GM23248 (cell line): ENCODE data around the gene C19orf12. TPM values are rescaled to one million over a fixed set of nuclear protein-coding genes. Genes with fewer than 3 reads are reported as not detected.

Experiments
- DNase-seq: peaks from one replicate; pipeline ENCODE4 v3.0.0-alpha.2; 2015
- H2AFZ ChIP-seq: fragments of 200-600 bp; sonication (generic); 2 replicates; pipeline ENCODE4 v1.6.1; 2016; ENCODE audit warnings: antibody characterized with exemption
- H3F3A ChIP-seq: fragments of 200-600 bp; sonication (generic); 2 replicates; pipeline ENCODE4 v1.6.1; 2016; ENCODE audit warnings: mild to moderate bottlenecking, antibody characterized with exemption, mixed run types; ENCODE audit not compliant: insufficient read depth
- H3K27ac ChIP-seq: fragments of 200-600 bp; sonication (generic); 2 replicates; pipeline ENCODE4 v1.5.1; 2016; ENCODE audit warnings: mild to moderate bottlenecking
- H3K27me3 ChIP-seq: fragments of 200-600 bp; sonication (generic); replicated peaks from 2 replicates; pipeline ENCODE4 v1.6.1; 2016; ENCODE audit warnings: mild to moderate bottlenecking; ENCODE audit not compliant: insufficient read depth
- H3K36me3 ChIP-seq: fragments of 200-600 bp; sonication (generic); 2 replicates; pipeline ENCODE4 v1.6.1; 2016; ENCODE audit warnings: low read depth, mild to moderate bottlenecking
- H3K4me1 ChIP-seq: fragments of 200-600 bp; sonication (generic); 2 replicates; pipeline ENCODE4 v1.6.1; 2016; ENCODE audit warnings: mild to moderate bottlenecking; ENCODE audit not compliant: insufficient read depth
- H3K4me2 ChIP-seq: fragments of 200-600 bp; sonication (generic); one replicate; pipeline ENCODE4 v1.6.1; 2016; ENCODE audit warnings: mild to moderate bottlenecking; ENCODE audit not compliant: unreplicated experiment
- H3K4me3 ChIP-seq: fragments of 200-600 bp; sonication (generic); 2 replicates; pipeline ENCODE4 v1.5.1; 2016; ENCODE audit warnings: mild to moderate bottlenecking
- H3K79me2 ChIP-seq: fragments of 200-600 bp; sonication (generic); 2 replicates; pipeline ENCODE4 v1.6.1; 2016; ENCODE audit warnings: mild to moderate bottlenecking; ENCODE audit not compliant: insufficient read depth
- H3K9ac ChIP-seq: fragments of 200-600 bp; sonication (generic); 2 replicates; pipeline ENCODE4 v1.6.1; 2016; ENCODE audit warnings: mild to moderate bottlenecking
- H3K9me2 ChIP-seq: fragments of 200-600 bp; sonication (generic); 2 replicates; pipeline ENCODE4 v1.6.1; 2016; ENCODE audit warnings: mixed run types, mild to moderate bottlenecking, moderate library complexity; ENCODE audit not compliant: insufficient read depth
- H3K9me3 ChIP-seq: fragments of 200-600 bp; sonication (generic); one replicate; pipeline ENCODE4 v1.6.1; 2017; ENCODE audit warnings: low read depth
- H4K20me1 ChIP-seq: fragments of 200-600 bp; sonication (generic); 2 replicates; pipeline ENCODE4 v1.6.0; 2016; ENCODE audit not compliant: insufficient read depth
- EZH2 ChIP-seq: fragments of 200-600 bp; sonication (generic); IDR thresholded peaks from 2 replicates; pipeline ENCODE4 v1.6.1; 2018; ENCODE audit warnings: antibody characterized with exemption, mild to moderate bottlenecking; ENCODE audit not compliant: insufficient read depth, poor library complexity, severe bottlenecking
- EZH2phosphoT487 ChIP-seq: fragments of 200-600 bp; sonication (generic); IDR thresholded peaks from 2 replicates; pipeline ENCODE4 v1.6.1; 2018; ENCODE audit warnings: antibody characterized with exemption, moderate library complexity, mild to moderate bottlenecking, low read depth; ENCODE audit not compliant: insufficient read depth
- WGBS, 2 experiments: methylation state at CpG; one replicate each; pipeline ENCODE4 v1.1.6; 2015 to 2017; ENCODE audit warnings: low lambda C conversion rate in 2 of 2, low coverage in 1 of 2; ENCODE audit errors: missing lambda C conversion rate in 2 of 2; 5-methylcytosine and 5-hydroxymethylcytosine counted together
- in situ Hi-C: fragments of 300-500 bp; cut with MboI; formaldehyde crosslinking; loops from 2 replicates; pipeline ENCODE4 v1.15.0; 2020
- polyA plus RNA-seq: library from polyadenylated mRNA; unstranded; fragments of >200 nt; fragmentation: Nextera tagmentation; extraction: Ambion mirVana; gene quantifications from 2 replicates; pipeline ENCODE4 v1.2.1, GENCODE V29; 2016
- total RNA-seq: library from RNA; depleted of rRNA; stranded (reverse); fragments of >200 nt; shearing (Covaris generic); gene quantifications from 2 replicates; pipeline ENCODE4 v1.2.3, GENCODE V29; 2014

The C19orf12 gene
- total and polyA plus RNA-seq, 2 experiments from 2014 or later: 34.2 to 45.7 TPM

GRCh38 chr19:29695765-29696564, 19.1 kb downstream of the C19orf12 start:
- WGBS, 2 experiments: 64 to 66% methylated on average over 6 of the region's 6 CpGs
- Histone ChIP-seq H3K9me2 (no peaks in the 10 kb centered on the region), H3K36me3 (no peaks in the 10 kb centered on the region), H4K20me1 (no peaks in the 10 kb centered on the region), H2AFZ (no peak overlapping the region), H3K27ac (no peak overlapping the region), H3K4me3 (no peak overlapping the region), H3K4me1 (no peaks in the 10 kb centered on the region), H3F3A (peaks cover 2% of the 10 kb centered on the region), H3K4me2 (no peak overlapping the region), H3K9me3 (no peaks in the 10 kb centered on the region), H3K9ac (no peak overlapping the region), H3K27me3 (no peaks in the 10 kb centered on the region), H3K79me2 (no peaks in the 10 kb centered on the region)
- no peak for DNase-seq
- no peak for TF ChIP-seq EZH2
- TF ChIP-seq EZH2phosphoT487: no peak
- in situ Hi-C loops: no loop called here

DNA sequence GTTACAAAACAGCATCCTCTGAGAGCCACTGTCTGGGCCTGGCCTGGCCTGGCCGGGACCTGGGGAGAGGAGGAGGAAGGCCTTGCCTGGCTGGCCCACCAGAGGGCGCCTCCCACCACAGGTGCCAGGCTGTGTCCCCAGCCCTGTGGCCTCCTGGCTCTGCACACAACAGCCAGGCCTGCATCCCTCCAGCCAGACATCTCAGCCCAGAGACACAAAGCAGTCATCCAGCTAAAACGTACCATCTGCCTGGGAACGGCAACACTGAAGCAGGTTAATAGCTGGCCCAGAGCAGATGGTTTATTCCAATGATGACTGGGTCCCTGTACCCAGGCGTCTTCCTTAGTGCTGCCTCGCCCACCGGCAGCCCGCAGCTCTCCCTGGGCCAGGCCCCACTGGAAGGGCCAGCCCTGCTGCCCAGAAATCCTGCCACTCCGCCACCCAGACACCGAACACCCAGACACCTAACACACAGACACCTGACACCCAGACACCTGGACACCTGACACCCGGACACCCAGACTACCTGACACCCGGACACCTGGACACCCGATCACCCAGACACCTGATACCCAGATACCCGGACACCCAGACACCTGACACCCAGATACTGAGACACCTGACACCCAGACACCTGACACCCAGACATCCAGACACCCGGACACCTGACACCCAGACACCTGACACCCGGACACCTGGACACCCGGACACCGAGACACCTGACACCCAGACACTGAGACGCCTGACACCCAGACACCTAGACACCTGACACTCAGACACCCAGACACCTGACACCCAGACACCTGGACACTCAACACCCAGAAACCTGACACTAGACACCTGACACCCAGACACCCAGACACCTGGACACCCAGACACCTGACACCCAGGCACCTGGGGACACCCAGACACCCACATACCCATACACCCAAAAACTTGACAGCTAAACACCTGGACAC, 20.1 kb downstream of the C19orf12 start:
- H2AFZ ChIP-seq: no peak overlapping the region

DNA sequence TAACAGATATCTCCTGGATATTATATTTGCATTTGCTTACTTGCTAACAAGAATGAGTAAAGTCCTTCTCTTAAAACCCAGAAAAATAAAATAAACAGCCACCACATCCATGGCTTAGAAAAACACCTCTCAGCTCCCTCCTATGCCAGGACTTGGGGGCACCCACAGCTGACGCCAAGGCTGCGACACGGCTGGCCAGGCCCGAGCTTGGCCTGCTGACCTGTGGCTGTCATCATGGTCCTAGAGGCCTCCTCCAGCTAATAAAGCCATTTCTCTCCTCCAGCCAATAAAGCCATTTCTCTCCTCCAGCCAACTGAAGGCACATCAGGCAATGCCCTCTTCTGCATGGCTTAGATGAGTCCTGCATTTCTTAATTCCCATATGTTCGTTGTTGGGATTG, 20.9 kb downstream of the C19orf12 start:
- Histone ChIP-seq H3K4me2 (no peak overlapping the region), H3K4me1 (no peaks in the 10 kb centered on the region), H4K20me1 (no peaks in the 10 kb centered on the region), H3K36me3 (no peaks in the 10 kb centered on the region), H3K27me3 (no peaks in the 10 kb centered on the region), H3K79me2 (no peaks in the 10 kb centered on the region), H2AFZ (no peak overlapping the region), H3K4me3 (no peak overlapping the region), H3K27ac (no peak overlapping the region), H3K9me2 (no peaks in the 10 kb centered on the region), H3F3A (no peaks in the 10 kb centered on the region), H3K9me3 (no peaks in the 10 kb centered on the region), H3K9ac (no peak overlapping the region)
- no peak for DNase-seq
- TF ChIP-seq EZH2: no peak
- no peak for TF ChIP-seq EZH2phosphoT487
- in situ Hi-C loops: no loop called here
- 68 to 69% methylated on average over 5 of the region's 5 CpGs for WGBS, 2 experiments

More for the DNA sequence above, 20.1 kb downstream of the C19orf12 start:
- no peak for TF ChIP-seq EZH2
- TF ChIP-seq EZH2phosphoT487: no peak
- H3K27ac ChIP-seq: no peak overlapping the region
- no peak overlapping the region for H3K9ac ChIP-seq
- H3K4me2 ChIP-seq: no peak overlapping the region
- no peaks in the 10 kb centered on the region for H3K9me3 ChIP-seq
- in situ Hi-C loops: no loop called here
- no peaks in the 10 kb centered on the region for H3K27me3 ChIP-seq
- WGBS, 2 experiments: 48 to 52% methylated on average over 18 to 19 of the region's 19 CpGs
- H4K20me1 ChIP-seq: no peaks in the 10 kb centered on the region
- no peaks in the 10 kb centered on the region for H3K4me1 ChIP-seq
- no peak overlapping the region for H3K4me3 ChIP-seq
- H3K36me3 ChIP-seq: no peaks in the 10 kb centered on the region
- DNase-seq: peak; percentile 86
- no peaks in the 10 kb centered on the region for H3F3A ChIP-seq
- H3K9me2 ChIP-seq: no peaks in the 10 kb centered on the region
- no peaks in the 10 kb centered on the region for H3K79me2 ChIP-seq

DNA sequence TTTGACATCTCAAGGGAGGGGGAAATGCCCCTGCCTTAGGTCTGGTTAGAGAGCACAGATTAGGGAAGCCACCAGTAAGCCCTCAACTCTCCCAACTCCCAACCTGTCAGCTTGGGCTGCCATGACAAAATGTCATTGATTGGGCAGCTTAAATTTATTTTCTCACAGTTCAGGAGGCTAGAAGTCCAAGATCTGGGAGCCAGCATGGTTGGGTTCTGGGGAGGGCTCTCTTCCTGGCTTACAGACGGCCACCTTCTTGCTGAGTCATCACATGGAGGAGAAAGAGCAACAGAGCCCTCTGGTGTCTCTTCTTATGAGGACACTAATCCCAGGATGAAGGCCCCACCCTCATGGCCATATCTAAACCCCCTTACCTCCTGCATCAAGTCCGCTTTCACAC, 24.2 kb downstream of the C19orf12 start:
- WGBS, 2 experiments: 60 to 67% methylated on average over 2 of the region's 2 CpGs
- H3K36me3 ChIP-seq: no peaks in the 10 kb centered on the region
- no peak overlapping the region for H3K27ac ChIP-seq
- no peak overlapping the region for H2AFZ ChIP-seq
- no peaks in the 10 kb centered on the region for H3K27me3 ChIP-seq
- H3K9ac ChIP-seq: no peak overlapping the region
- no peaks in the 10 kb centered on the region for H3K79me2 ChIP-seq
- peaks cover 28% of the 10 kb centered on the region for H3F3A ChIP-seq
- H3K4me1 ChIP-seq: peaks cover 22% of the 10 kb centered on the region
- in situ Hi-C loops: no loop called here
- no peaks in the 10 kb centered on the region for H3K9me2 ChIP-seq
- H3K4me3 ChIP-seq: no peak overlapping the region
- TF ChIP-seq EZH2phosphoT487 (no peak), EZH2 (no peak)
- H4K20me1 ChIP-seq: no peaks in the 10 kb centered on the region
- peak; percentile 65 for DNase-seq
- no peak overlapping the region for H3K4me2 ChIP-seq
- H3K9me3 ChIP-seq: no peaks in the 10 kb centered on the region
